ENCODE results near the gene ZBTB1.

ZBTB1 gene

GRCh38 chr14:64542836-64543201 is 38.2 kb downstream of the ZBTB1 start:
- Histone ChIP-seq H3F3A (ENCODE audit: insufficient read depth) (peaks cover 15% of the 10 kb centered on the region; the same call in 1 of the 2 replicates), H3K9me3 (ENCODE audit: insufficient read depth, low read length) (no peaks in the 10 kb centered on the region), H3K27ac (ENCODE audit: low read depth, low read length) (no peak overlapping the region), H3K4me2 (ENCODE audit: low read depth, low read length, poor library complexity, severe bottlenecking) (no peak overlapping the region), H3K4me3 (ENCODE audit: insufficient read depth, low read length, poor library complexity, severe bottlenecking) (no peak overlapping the region), H3K27me3 (ENCODE audit: low read length) (no peaks in the 10 kb centered on the region), H2AFZ (ENCODE audit: low read depth, low read length, severe bottlenecking) (no peak overlapping the region), H3K9me2 (replicated peaks; ENCODE audit: insufficient read depth, low read length) (no peaks in the 10 kb centered on the region), H3K36me3 (ENCODE audit: low read length) (no peaks in the 10 kb centered on the region), H4K20me1 (ENCODE audit: low read depth, low read length) (no peaks in the 10 kb centered on the region), H3K79me2 (ENCODE audit: insufficient read depth, low read length) (no peaks in the 10 kb centered on the region), H3K9ac (ENCODE audit: low read length) (no peak overlapping the region)
- TF ChIP-seq CTCF (IDR thresholded peaks at IDR 0.05; ENCODE audit: insufficient read depth, low read length, poor library complexity, severe bottlenecking) (no peak), EZH2phosphoT487 (conservative IDR thresholded peaks at IDR 0.05; ENCODE audit: low read length) (no peak)

DNA sequence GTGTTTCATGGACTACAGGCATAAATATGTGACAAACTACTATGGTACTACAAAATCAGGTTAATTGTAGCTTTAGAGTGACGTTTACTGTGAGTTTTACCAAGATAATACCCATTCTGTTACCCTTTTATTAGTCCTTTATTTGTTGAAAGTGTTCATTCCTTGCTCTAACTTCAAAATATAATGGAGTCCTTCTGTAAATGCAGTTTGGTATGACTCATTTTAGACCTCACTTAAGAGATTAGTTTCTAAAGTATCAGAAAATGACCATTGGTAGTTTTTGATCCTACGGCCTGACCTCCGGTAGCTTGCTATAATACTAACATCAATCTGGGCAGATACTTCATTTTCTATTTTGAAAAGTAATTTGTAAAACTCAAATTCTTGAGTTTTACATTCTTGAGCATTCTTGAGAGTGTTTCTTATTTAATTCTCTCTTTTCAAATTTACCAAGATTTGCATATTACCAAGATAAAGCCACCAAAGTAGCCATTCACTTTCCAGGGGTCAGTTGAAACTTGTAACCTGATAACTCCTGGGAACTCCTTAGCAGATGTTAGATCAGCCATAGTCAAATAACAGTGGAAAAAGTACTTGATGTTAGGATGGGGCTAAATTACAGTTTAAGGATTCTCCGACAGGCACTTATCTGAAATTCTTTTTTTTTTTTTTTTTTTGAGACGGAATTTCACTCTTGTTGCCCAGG is 40.2 kb downstream of the ZBTB1 start:
- TF ChIP-seq EZH2phosphoT487 (conservative IDR thresholded peaks at IDR 0.05; ENCODE audit: low read length) (no peak), CTCF (IDR thresholded peaks at IDR 0.05; ENCODE audit: insufficient read depth, low read length, poor library complexity, severe bottlenecking) (no peak)
- Histone ChIP-seq H3F3A (ENCODE audit: insufficient read depth) (peaks cover 15% of the 10 kb centered on the region; the same call in 1 of the 2 replicates), H3K36me3 (ENCODE audit: low read length) (no peaks in the 10 kb centered on the region), H3K27me3 (ENCODE audit: low read length) (no peaks in the 10 kb centered on the region), H3K4me3 (ENCODE audit: insufficient read depth, low read length, poor library complexity, severe bottlenecking) (no peak overlapping the region), H3K4me2 (ENCODE audit: low read depth, low read length, poor library complexity, severe bottlenecking) (no peak overlapping the region), H3K27ac (ENCODE audit: low read depth, low read length) (no peak overlapping the region), H3K9me3 (ENCODE audit: insufficient read depth, low read length) (no peaks in the 10 kb centered on the region), H3K9ac (ENCODE audit: low read length) (no peak overlapping the region), H3K9me2 (replicated peaks; ENCODE audit: insufficient read depth, low read length) (no peaks in the 10 kb centered on the region), H3K79me2 (ENCODE audit: insufficient read depth, low read length) (no peaks in the 10 kb centered on the region), H2AFZ (ENCODE audit: low read depth, low read length, severe bottlenecking) (no peak overlapping the region), H4K20me1 (ENCODE audit: low read depth, low read length) (no peaks in the 10 kb centered on the region)

- peaks cover 3% of the 10 kb centered on the region; the same call in 1 of the 2 replicates for H3F3A ChIP-seq (ENCODE audit: insufficient read depth)
- no peak overlapping the region for H3K9ac ChIP-seq (ENCODE audit: low read length)
- TF ChIP-seq EZH2phosphoT487 (conservative IDR thresholded peaks at IDR 0.05; ENCODE audit: low read length) (no peak), CTCF (IDR thresholded peaks at IDR 0.05; ENCODE audit: insufficient read depth, low read length, poor library complexity, severe bottlenecking) (no peak)
- no peaks in the 10 kb centered on the region for H3K9me2 ChIP-seq (replicated peaks; ENCODE audit: insufficient read depth, low read length)
- H3K79me2 ChIP-seq (ENCODE audit: insufficient read depth, low read length), result no peaks in the 10 kb centered on the region
- no peak overlapping the region for H2AFZ ChIP-seq (ENCODE audit: low read depth, low read length, severe bottlenecking)
- H3K4me2 ChIP-seq (ENCODE audit: low read depth, low read length, poor library complexity, severe bottlenecking), result no peak overlapping the region
- no peak overlapping the region for H3K27ac ChIP-seq (ENCODE audit: low read depth, low read length)
- no peaks in the 10 kb centered on the region for H4K20me1 ChIP-seq (ENCODE audit: low read depth, low read length)
- no peaks in the 10 kb centered on the region for H3K36me3 ChIP-seq (ENCODE audit: low read length)
- H3K4me3 ChIP-seq (ENCODE audit: insufficient read depth, low read length, poor library complexity, severe bottlenecking), result no peak overlapping the region
- H3K27me3 ChIP-seq (ENCODE audit: low read length), result no peaks in the 10 kb centered on the region
- H3K9me3 ChIP-seq (ENCODE audit: insufficient read depth, low read length), result no peaks in the 10 kb centered on the region
Measured at GRCh38 chr14:64549016-64549415, 44.4 kb downstream of the ZBTB1 start.
